CD4-positive, alpha-beta T cell treated with Interleukin-21 for 1 hour (primary cell): ENCODE measurements around the gene NXNL1.

Source experiments
- DNase-seq: peaks from one replicate; pipeline ENCODE4 v3.0.0-alpha.2; 2020

Gene NXNL1

DNA sequence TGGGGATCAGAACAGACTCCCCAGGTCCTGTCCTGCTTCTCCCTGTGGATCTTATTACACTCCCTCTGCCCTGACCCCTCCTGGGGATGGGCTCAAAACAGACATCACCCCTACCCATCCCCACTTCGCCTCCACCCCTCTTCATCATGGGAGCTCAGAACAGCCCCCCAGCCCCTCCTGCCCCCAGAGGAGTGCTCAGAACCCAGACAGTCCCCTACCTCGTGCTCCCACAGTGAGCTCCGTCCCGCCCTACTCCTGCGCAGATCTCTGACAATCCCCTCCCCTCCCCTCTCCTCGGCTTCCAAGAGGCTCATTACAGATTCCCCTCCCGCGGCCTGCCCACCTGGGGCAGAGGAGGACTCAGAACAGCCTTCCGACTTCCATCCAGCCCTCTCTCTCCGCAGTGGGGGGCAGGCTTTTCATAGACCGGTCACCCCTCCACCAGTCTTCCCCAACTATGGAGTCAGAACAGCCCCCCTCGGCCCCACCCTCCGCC, 6.1 kb downstream of the NXNL1 start:
- DNase-seq: no peak

DNA sequence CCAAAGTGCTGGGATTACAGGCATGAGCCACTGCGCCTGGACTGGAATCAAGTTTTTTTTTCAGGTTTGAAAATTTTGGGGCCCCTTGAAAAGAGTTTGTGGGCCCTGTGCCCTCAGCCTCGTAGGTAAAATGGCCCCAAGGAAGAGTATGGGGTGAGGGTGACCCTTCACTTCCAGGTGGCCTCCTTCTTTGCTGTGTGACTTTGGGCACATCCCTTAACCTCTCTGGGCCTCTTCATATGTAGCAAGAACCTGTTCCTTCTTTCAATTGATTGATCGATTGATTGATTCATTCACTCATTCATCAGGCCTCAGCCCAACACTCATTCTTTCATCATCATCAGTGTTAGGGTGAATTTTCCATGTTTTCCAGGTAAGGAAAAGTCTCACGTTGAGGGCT, 8.9 kb downstream of the NXNL1 start:
- DNase-seq: no peak

GRCh38 chr19:17450264-17451075, 10.3 kb downstream of the NXNL1 start:
- DNase-seq: no peak

DNA sequence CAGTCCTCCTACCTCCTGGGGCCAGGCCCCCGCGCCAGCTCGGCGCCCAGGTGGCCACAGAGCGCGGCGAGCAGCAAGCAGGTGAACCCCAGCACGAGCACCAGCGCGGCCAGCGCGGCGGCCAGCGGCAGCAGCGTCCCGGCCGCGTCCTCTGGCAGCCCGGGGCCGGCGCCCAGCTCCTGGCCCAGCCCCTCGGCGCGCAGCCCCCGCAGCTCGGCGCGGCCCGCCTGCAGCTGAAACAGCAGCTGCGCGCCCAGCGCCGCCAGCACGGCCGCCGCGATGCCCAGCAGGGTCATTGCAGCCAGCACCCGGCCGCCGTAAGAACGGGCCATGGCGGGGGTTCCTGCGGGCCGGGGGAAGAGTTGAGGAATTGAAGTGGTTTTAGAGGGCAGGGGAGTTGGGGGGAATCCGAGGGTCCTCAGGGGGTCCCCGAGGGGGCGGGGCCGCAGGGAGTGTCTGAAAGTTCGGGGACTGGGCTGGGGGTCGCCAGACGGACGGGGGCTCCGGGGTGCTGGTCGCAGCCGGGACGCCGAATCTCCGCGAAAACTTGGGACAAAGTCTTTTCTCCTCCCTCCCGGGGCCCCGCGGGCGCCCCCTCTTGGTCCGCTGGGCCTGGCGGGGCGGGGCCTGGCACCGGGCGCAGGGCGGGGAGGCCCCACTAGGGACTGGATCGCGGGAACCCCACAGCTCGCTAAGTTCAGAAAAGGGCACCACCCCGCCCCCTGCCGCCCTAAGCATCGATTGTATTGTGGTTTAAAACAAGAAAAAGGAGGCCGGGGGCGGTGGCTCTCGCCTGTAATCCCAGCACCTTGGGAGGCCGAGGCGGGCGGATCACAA, 12.4 kb downstream of the NXNL1 start, which contains the start of gene TMEM221:
TMEM221 (minus strand) TSS at position 538 of the 837 bp plus-strand sequence; CDS start at position 332, 206 bp downstream.
- peak; percentile 62 for DNase-seq

DNA sequence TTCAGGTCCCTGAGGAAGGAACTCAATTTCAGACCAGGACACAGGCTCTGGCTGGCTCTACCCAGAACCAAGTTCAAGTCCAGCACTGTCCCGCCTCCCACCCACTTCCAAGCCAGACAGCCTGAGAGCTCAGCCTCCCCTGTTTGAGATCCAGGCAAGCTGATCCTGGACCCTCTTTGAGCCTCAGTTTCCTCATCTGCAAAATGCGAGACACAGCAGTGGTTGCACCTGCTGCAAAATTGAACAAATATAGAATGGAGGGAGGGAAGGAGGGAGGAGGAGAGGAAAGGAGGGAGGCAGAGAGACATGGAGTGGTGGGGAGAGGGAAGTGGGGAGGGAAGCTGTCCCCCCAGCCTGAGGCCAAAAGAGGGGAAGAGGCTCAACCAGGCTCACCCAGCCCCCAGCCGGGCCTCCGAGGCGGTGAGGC, 13.0 kb downstream of the NXNL1 start:
- no peak for DNase-seq

DNA sequence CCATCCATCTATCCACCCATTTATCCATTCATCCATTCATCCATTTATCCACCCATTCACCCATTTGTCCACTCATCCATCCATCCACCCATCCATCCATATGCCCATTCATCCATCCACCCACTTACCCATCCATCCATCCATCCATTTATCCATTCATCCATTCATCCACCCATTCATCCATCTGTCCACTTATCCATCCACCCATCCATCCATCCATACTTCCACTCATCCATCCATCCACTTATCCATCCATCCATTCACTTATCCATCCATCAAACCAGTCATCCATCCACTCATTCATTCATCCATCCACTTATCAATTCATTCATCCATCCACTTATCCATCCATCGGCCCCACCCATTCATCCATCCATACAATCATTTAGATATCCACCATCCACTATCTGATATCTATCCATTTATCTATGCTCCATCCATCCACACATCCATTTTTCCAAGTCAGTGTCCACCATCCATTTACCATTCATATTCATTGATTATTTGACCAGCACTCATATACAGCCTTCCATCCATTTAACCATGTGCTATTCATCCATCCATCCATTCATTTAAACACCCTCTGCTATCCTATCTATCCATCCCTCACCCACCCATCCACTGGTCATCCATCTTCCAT, 15.1 kb downstream of the NXNL1 start:
- DNase-seq: no peak

GRCh38 chr19:17441241-17442021, 19.3 kb downstream of the NXNL1 start:
- peak; percentile 19 for DNase-seq

GRCh38 chr19:17436874-17437267, 23.9 kb downstream of the NXNL1 start:
- no peak for DNase-seq

DNA sequence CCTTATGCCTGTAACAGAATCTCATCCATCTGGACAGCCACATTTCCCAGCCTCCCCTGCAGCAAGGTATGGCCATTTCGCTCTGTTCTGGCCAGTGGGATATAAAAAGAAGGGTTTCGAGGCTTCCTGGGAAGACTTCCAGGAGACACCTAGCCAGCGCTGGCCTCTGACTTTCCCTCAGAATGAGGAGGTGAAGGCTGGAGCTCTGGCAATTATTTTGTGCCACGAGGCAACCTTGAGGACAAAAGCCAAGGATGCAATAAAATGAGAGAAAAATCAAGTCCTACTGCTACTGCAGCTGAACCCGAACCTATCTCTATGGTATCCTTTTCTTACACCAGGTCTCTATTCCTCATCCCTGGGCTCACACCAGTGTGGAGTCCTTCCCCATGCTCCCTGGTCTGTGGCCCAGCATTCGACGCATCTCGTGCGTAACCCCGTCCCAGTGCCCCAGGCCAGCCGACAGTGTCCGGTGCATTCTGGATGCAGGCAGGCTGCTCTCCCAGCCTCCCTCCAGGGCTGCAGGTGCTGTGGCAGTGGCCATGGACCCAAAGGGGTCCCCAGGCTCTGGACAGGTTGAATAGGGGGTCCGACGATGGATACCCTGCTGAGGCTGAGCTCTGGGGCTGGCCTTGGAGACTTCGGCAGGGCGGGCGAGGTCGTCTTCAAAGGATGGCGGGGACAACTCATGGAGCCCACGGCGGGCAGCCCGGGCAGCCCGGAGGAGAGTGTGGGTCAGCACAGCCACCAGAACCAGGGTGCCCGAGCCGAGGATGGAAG, 24.4 kb downstream of the NXNL1 start:
- DNase-seq: no peak

DNA sequence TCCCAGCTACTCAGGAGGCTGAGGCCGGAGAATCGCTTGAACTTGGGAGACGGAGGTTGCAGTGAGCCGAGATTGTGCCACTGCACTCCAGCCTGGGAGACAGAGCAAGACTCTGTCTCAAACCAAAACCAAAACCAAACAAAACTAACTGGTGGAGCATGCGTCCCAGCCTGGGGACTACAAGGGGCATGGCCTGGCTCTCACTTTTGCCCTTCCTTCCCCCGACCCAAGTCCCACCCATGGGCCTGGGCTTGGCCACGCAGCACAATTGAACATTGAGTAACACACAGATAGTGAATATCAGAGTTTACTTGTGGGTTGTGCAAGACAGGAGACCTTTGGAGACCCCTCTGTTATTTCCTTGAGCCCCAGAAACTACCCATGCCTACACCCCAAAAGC, 25.5 kb downstream of the NXNL1 start:
- no peak for DNase-seq

- no peak for DNase-seq
These were observed 29.3 kb downstream of the NXNL1 start for GRCh38 chr19:17431417-17431816.

DNA sequence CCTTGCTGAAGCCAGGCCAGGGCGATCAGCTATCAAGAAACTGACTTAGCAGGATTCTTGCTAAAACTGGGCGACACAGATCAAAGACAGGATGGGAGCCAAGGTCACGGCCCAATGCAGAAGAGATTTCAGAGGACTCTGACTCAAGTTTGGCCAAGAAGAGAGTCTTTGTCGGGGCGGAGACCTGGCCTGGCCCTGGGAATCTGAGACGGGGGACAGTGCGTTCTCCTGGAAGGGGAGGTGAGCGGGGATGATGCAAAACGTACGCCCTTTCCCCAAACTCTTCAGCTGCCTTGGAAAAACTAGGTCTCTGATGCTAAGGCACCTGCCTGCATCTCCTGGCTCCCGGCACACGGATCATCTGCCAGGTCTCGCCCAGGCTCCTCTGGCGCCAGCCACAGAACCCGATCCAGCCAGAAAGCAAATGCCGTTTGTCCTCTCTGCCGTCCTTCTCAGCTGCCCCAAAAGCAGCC, 31.0 kb downstream of the NXNL1 start:
- DNase-seq: no peak

DNA sequence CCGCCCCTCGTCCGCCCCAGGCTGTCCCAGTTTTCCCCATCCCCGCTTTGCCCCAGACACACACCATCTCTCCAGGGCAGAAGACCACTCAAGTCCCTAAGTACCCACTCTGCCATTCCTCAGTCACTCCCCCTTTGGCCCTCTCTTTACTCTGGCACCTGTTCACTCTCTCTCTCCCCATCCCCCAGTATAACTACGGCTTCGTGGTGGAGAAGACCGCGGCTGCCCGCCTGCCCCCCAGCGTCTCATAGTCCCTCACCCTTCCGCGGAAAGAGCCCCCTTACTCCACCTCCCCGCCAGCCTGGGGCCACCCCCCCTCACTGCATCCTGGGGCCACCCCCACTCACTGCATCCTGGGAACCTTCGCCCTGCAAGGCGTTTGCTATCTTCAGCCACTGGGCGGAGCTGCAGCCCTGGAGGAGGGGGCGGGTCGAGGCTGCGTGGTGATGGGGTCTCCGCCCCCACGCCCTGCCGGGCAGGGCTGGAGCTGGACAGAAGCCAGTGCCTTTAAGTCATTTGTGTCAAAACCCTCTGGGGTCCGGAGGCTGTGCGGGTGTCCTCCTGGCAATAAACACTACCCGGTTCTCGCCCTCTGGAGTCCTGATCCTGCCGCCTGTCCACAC, 35.9 kb downstream of the NXNL1 start:
- peak; percentile 21 for DNase-seq

- no peak for DNase-seq
These were observed 37.1 kb downstream of the NXNL1 start for GRCh38 chr19:17423429-17424208.

DNA sequence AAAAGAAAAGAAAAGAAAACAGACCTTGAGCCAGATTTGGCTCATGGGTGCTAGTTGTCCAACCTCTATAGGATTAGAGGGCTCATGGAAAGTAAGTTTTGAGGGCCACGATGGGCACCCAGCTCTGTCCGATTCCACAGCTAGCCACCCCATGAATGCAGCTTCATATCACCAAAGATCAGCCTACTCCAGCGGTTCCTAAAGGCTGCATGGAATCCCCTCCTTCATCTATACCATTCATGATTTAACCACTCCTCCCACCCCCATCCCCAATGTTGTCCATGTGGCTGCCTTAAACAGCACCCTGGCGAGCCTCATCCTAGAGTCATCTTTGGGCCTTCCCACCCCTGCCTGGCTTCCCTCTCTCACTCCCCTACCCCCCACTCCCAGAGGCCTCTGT, 38.8 kb downstream of the NXNL1 start:
- no peak for DNase-seq

- peak; percentile 24 for DNase-seq
These were observed 40.2 kb downstream of the NXNL1 start for GRCh38 chr19:17420475-17420924.

DNA sequence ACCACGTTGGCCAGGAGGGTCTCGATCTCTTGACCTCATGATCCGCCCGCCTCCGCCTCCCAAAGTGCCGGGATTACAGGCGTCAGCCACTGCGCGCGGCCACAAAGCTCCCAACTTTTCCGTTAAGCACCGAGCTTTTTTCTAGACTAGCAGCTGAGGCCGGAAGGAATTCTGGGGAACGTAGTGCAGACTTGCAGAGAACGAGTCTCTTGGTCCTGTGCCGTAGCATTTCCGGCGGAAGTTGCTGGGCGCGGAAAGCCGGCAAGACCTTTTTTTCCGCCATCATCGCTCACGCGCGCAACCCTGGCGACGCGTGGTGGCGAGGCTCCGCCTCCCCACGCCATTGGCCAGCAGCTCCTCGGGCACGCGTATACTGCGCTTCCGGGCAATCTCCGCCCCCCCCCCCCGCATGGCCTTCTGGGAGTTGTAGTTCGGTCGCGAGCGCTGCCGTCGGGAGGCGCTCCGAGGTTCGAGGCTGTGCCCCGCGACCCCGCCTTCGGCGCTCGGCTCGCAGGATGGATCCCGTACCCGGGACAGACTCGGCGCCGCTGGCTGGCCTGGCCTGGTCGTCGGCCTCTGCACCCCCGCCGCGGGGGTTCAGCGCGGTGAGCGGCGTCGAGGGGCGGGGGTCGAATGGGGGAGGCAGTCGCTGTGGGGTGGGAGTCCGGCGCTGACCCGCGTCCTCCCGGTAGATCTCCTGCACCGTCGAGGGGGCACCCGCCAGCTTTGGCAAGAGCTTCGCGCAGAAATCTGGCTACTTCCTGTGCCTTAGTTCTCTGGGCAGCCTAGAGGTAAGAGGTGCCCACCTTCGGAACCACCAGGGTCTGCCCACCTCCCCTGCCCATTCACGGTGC, 40.9 kb downstream of the NXNL1 start, which contains the start of gene MVB12A:
MVB12A (plus strand) TSS at position 427 of the 854 bp plus-strand sequence; CDS start at position 516, 89 bp downstream.
- DNase-seq: peak; percentile 97

GRCh38 chr19:17419154-17419620, 41.5 kb downstream of the NXNL1 start:
- DNase-seq: no peak

DNA sequence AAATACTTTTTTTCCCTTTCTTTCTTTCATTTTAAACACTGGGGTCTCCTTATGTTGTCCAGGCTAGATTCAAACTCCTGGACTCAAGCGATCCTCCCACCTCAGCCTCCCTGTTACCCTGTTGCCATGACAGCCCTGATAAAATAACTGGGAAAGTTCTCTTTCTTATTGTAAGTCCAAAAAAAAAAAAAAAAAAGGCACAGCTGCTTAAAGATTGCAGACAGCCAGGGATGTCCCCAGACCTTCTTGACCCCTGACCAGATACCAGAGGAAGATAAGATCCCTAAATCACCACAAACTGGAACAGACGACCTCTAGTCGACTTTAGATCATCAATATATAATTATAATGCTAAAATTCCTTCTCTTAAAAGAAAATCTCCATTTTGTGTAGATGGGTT, 42.0 kb downstream of the NXNL1 start:
- no peak for DNase-seq
